Limb (tissue), 2 donors: Measurements from ENCODE around the gene AMH.

Experiments used
- DNase-seq, 2 donors: peaks; one replicate each; pipeline ENCODE4 v3.0.0-alpha.2; 2016; ENCODE audit errors: extremely low spot score in 2 of 2

Gene AMH

GRCh38 chr19:2248136-2249009 lies 750 bp upstream of the AMH start:
- no peak for DNase-seq

GRCh38 chr19:2249880-2250765 lies 1.0 kb downstream of the AMH start:
- DNase-seq = no peak

- DNase-seq = no peak
Measured at GRCh38 chr19:2250766-2251105, 1.6 kb downstream of the AMH start.

GRCh38 chr19:2251106-2252054 lies 2.3 kb downstream of the AMH start:
- peak in 1 of 2 donors; percentile 51 for DNase-seq

GRCh38 chr19:2252055-2252796 lies 3.1 kb downstream of the AMH start:
- DNase-seq = no peak

- no peak for DNase-seq
Measured at GRCh38 chr19:2252797-2253105, 3.6 kb downstream of the AMH start.

- no peak for DNase-seq
Measured at GRCh38 chr19:2253106-2254063, 4.3 kb downstream of the AMH start.

- peak in 1 of 2 donors; percentile 74 for DNase-seq
Measured at GRCh38 chr19:2254064-2254872, 5.1 kb downstream of the AMH start.

- peak in 1 of 2 donors; percentile 46 for DNase-seq
Measured at GRCh38 chr19:2255112-2255845, 6.2 kb downstream of the AMH start.

- peak; percentile 70 to 80 for DNase-seq
Measured at GRCh38 chr19:2255982-2256685, 7.0 kb downstream of the AMH start, which contains the start of gene JSRP1. JSRP1 (minus strand) TSS chr19:2256417; CDS start chr19:2255314, 1,103 bp downstream.

- no peak for DNase-seq
Measured at GRCh38 chr19:2259336-2259735, 10.2 kb downstream of the AMH start.

GRCh38 chr19:2260341-2260805 lies 11.2 kb downstream of the AMH start:
- DNase-seq = no peak

- DNase-seq = no peak
Measured at GRCh38 chr19:2261438-2262172, 12.5 kb downstream of the AMH start.

GRCh38 chr19:2266183-2266993 lies 17.3 kb downstream of the AMH start:
- peak; percentile 45 to 67 for DNase-seq

GRCh38 chr19:2268480-2268830 lies 19.3 kb downstream of the AMH start:
- DNase-seq = no peak

GRCh38 chr19:2268861-2269243 lies 19.7 kb downstream of the AMH start:
- DNase-seq = no peak
